H7 (cell line): Measurements from ENCODE around the gene GRHPR. TPM values are rescaled to one million over a fixed set of nuclear protein-coding genes. Genes with fewer than 3 reads are reported as not detected.
"Not testable (repeated sequence)": the region's sequence is repeated elsewhere in the genome, so short reads cannot be mapped to it uniquely, and the experiment has no call there.

ENCODE experiments used
- DNase-seq: peaks from one replicate; pipeline ENCODE4 v3.0.0; 2012
- H3K27me3 ChIP-seq: 2 replicates; pipeline ENCODE4 v1.6.0; 2011; ENCODE audit warnings: mild to moderate bottlenecking, low read length; ENCODE audit not compliant: control insufficient read depth, insufficient read depth
- H3K36me3 ChIP-seq: replicated peaks from 2 replicates; pipeline ENCODE4 v1.5.1; 2011; ENCODE audit warnings: low read length; ENCODE audit not compliant: control insufficient read depth, insufficient read depth
- H3K4me3 ChIP-seq: 2 replicates; pipeline ENCODE4 v1.5.1; 2011; ENCODE audit warnings: low read depth, mild to moderate bottlenecking, control low read depth, low read length, moderate library complexity; ENCODE audit not compliant: insufficient read depth
- total RNA-seq: library from RNA; depleted of rRNA; stranded (reverse); fragments of >200 nt; shearing (Covaris generic); gene quantifications from 2 replicates; pipeline ENCODE4 v1.2.3, GENCODE V29; 2014

The GRHPR gene
- total RNA-seq, 1 experiment from 2014 or later: 170 TPM

DNA sequence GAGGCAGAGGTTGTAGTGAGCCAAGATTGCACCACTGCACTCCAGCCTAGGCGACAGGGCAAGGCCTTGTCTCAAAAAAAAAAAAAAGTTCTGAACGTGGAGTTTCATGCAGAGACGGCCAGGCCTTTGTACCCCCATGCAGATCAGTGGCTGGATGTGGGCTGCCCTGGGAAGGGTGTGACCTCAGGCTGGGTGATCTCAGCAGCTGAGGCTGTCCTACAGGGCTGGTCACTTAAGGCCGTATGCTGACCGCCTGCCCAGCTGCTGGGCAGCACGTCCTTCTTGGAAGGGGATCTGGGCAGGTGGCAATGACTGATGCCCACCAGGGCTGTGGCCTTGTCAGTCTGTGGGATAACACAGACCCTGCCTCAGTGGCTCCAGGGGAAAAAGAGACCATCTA lies 37.2 kb upstream of the GRHPR start:
- Histone ChIP-seq H3K27me3 (no peaks in the 10 kb centered on the region), H3K36me3 (no peaks in the 10 kb centered on the region), H3K4me3 (no peak overlapping the region)
- DNase-seq: no peak

DNA sequence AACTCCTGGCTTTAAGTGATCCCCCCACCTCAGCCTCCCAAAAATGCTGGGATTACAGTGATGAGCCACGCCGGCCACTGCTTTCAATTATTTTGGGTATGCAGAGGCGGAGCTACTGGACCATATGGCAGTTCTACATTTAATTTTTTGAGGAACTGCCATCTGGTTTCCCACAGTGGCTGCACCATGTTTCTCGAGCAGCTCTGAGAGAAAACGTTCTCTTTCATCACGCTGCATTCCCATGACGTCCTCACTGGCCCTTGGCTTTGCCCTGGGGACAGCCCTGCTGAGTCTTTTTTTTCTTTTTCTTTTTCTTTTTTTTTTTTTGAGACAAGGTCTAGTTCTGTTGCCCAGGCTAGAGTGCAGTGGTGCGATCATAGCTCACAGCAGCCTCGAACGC lies 35.5 kb upstream of the GRHPR start:
- Histone ChIP-seq H3K27me3 (no peaks in the 10 kb centered on the region), H3K36me3 (no peaks in the 10 kb centered on the region), H3K4me3 (no peak overlapping the region)
- no peak for DNase-seq

DNA sequence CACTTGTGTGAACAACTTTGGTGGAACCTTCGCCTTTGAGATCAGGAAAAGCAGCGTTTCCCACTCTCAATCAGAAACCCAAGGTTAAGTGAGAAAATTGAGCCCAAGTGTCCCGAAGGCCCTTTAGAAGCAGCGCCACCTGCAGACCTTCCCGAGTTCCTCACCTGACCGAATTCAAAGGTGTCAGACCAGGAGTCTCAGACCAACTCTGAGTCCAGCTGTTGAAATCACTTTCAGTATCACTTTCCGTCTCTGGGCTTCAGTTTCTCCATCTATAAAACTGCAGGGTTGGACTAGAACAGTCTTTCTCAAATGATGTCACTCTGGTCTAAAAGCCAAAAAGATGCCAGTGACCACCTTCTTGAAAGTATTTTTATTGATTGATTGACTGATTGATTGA lies 31.7 kb upstream of the GRHPR start:
- DNase-seq: peak; percentile 83
- H3K27me3 ChIP-seq: no peaks in the 10 kb centered on the region
- no peak overlapping the region for H3K4me3 ChIP-seq
- no peaks in the 10 kb centered on the region for H3K36me3 ChIP-seq

DNA sequence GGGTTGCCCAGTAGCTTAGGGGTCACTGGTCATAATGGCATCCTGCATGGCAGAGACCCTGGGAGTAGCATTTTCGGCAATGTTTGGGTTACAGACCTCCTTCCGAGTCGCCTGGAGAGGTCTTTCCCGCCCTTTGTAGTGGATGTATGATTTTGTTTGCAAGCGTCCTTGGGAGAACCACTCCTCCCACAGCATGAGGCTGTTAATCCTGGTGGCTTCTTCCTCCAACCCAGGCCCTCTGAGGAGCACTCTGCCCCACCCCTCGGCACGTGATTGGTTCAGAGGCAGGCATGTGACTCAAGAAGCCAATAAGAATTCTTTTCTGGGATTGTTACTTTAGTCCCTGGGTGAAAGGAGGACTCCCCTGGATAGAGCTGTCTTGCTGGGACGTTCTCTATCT lies 30.2 kb upstream of the GRHPR start:
- H3K27me3 ChIP-seq: no peaks in the 10 kb centered on the region
- H3K36me3 ChIP-seq: no peaks in the 10 kb centered on the region
- no peak overlapping the region for H3K4me3 ChIP-seq
- DNase-seq: peak; percentile 69

DNA sequence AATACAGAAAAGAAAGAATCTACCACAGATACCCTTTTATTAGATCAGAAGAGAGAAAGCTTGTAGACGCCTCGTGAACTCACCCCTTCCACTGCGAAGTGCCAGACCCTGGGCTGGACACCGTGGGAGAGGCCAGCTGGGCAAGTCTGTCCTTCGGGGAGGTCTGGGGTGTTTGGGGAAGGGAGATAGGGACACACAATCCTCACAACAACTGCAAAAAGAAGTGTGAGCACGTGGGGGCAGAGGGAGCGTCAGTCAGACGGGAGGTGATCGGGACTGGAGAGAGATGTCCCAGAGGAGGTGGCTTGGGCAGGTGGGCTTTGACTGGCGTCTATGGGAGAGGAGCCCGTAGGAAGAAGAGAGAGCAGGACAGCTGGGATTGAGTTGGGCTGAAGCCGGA lies 27.3 kb upstream of the GRHPR start:
- H3K27me3 ChIP-seq: no peaks in the 10 kb centered on the region
- H3K36me3 ChIP-seq: no peaks in the 10 kb centered on the region
- no peak for DNase-seq
- no peak overlapping the region for H3K4me3 ChIP-seq

DNA sequence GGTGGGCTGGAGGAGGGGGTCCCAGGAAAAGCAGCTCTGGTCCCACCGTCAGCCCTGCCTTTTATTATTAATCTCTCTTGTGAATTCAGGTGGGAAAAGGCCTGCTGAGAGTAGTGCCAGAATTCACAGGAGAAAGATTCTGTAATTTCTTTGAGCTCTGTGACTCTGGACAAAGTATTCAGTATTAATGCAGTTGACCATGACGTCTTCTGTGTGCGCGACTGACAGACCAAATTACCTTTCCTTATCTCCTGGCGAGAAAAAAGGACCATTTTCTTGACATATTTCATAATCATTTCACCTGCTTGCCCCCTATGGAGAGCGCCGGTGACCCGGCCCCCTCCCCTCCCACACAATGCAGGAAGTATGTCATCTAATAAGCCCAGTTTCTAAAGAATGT lies 26.8 kb upstream of the GRHPR start:
- no peak overlapping the region for H3K4me3 ChIP-seq
- H3K36me3 ChIP-seq: no peaks in the 10 kb centered on the region
- no peak for DNase-seq
- H3K27me3 ChIP-seq: no peaks in the 10 kb centered on the region

DNA sequence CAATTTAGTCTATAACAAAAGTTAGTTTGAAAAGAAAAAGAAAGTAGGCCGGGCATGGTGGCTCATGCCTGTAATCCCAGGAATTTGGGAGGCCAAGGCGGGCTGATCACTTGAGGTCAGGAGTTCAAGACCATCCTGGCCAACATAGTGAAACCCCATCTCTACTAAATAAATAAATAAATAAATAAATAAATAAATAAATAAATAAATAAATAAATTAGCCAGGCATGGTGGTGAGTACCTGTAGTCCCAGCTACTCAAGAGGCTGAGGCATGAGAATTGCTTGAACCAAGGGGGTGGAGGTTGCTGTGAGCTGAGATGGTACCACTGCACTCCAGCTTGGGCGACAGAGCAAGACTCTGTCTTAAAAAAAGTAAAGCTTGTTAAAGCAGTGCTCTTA lies 24.5 kb upstream of the GRHPR start:
- not testable (repeated sequence) for H3K4me3 ChIP-seq, H3K36me3 ChIP-seq, DNase-seq, H3K27me3 ChIP-seq

DNA sequence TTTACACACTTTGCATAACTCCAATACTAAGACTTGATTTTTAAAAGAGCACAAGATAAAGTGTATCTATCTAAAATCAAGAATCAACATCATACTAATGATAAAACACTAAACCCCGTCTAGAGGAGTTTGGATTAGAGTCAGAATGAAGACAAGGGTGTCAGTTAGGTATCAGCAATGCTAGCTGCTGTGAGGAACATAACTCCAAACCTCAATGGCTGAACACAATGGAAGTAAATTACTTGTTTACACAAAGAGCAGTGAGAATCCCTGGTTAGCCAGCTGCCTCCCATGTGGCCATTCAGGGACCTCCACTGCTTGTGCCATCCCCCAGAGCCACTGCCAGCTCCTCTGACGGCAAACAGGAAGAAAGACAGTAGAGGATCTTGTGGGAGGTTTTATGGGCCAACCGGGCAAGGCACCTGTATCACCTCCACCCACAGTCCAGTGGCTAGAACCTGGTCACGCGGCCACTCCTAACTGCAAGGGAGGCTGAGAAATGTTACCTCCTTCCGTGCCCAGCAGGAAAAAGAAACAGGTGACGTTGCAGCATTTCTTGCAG lies 24.0 kb upstream of the GRHPR start:
- DNase-seq: no peak
- Histone ChIP-seq H3K36me3 (no peaks in the 10 kb centered on the region), H3K27me3 (no peaks in the 10 kb centered on the region)

DNA sequence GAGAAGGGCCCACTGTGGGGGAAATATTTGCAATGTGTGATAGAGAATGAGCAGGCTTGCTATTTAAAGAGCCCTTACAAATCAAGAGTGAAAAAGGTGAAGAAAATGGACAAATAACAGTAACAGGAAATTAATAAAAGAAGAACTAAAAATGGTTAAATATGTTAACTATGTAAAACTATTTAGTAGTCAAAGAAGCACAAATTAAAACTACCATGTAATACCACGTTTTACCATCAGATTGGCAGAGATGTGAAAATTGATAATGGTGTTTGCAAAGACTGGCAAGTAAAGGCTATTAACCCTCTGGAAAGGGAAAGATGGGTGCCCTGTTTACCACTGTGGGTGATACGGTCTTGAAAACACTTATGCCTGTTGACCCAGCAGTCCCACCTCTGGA lies 23.2 kb upstream of the GRHPR start:
- no peak for DNase-seq
- H3K4me3 ChIP-seq: no peak overlapping the region
- no peaks in the 10 kb centered on the region for H3K27me3 ChIP-seq
- no peaks in the 10 kb centered on the region for H3K36me3 ChIP-seq

More for the DNA sequence above, 24.0 kb upstream of the GRHPR start:
- H3K4me3 ChIP-seq: no peak overlapping the region

DNA sequence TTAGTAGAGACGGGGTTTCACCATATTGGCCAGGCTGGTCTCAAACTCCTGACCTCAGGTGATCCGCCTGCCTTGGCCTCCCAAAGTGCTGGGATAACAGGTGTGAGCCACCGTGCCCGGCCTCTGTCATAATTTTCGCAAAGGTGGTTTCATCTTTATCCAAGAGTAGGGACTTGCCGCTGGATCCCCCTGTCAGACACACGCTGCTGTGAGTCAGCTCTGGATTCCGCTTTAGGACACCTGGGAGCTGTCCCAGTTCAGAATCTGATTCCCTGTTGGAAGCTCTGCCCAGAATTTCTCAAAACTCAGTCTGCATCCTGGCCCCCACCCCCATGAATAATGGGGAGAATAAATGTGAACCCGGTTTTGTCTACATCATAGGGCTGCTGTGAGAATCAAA lies 17.9 kb upstream of the GRHPR start:
- no peaks in the 10 kb centered on the region for H3K36me3 ChIP-seq
- H3K27me3 ChIP-seq: no peaks in the 10 kb centered on the region
- H3K4me3 ChIP-seq: no peak overlapping the region
- no peak for DNase-seq

DNA sequence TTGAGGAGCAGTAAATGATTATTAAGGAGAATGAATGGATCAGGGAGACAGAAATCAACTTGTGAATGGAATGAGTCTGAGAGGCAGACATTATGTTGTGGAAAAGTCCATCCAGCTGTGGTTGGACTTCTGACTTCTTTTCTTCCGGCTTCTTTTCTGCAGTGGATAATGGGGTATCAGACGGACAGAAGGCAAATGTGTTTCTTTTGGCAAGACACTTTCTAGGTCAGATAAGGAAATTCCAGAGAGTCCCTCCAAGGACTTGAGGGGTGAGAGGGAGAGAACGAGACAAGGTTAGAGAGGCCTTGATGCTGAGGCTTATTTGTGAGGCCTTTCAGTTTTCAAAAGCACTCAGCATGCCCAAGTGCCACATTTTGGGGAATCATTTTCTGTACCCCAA lies 17.1 kb upstream of the GRHPR start:
- no peaks in the 10 kb centered on the region for H3K27me3 ChIP-seq
- no peaks in the 10 kb centered on the region for H3K36me3 ChIP-seq
- H3K4me3 ChIP-seq: no peak overlapping the region
- DNase-seq: no peak

DNA sequence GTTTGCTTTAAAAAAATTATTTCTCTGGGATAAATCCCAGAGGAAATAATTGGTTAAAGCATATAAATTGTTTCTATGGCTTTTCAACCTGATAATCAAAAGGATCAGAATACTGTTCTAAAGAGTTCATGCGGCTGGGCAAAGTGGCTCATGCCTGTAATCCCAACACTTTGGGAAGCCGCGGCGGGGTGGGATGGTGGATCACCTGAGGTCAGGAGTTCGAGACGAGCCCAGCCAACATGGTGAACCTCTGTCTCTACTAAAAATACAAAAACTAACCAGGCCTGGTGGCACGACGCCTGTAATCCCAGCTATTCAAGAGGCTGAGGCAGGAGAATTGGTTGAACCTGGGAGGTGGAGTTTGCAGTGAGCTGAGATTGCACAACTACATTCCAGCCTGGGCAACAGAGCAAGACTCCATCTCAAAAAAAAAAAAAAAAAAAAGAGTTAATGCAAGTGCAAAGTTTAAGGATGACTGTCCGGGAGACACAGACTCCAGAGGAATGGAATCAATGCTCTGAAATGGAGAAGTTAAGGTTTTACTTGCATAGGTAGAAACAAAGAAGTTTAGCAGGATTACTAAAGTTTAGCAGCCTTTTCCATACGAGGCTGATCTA lies 16.6 kb upstream of the GRHPR start:
- Histone ChIP-seq H3K36me3 (no peaks in the 10 kb centered on the region), H3K4me3 (no peak overlapping the region), H3K27me3 (no peaks in the 10 kb centered on the region)
- DNase-seq: no peak

DNA sequence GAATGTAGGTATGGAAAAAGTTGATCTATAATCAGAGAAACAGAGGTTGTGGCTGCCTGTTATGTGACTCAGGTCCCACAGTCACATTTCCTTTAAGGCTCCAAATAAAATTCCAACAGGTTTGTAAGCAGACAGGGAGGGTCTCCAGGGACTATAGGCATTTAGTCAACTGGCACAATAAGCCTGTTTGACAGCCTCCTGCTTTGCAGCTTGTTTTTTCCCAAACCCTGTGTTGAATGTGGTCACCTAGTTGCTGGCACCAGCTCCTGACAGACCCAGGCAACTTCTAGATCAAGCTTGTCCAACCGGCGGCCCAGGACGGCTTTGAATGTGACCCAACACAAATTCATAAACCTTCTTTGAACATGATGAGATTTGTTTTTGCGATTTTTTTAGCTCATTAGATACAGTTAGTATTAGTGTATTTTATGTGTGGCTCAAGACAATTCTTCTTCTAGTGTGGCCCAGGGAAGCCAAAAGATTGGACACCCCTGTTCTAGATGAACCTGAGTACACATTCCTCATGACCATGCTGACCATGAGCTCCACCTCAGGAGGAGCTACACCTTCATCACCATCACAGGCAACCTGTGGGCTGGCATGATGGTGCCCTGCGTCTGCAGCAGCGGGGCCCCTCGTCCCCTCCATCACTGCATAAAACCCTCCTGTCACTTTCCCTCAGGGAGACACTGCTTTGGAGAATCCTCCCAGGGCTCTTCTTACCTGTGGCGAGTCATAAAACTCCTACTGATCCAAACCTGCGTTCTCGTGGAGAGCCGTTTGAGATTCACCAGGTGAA lies 15.7 kb upstream of the GRHPR start:
- DNase-seq: no peak
- H3K27me3 ChIP-seq: no peaks in the 10 kb centered on the region
- no peaks in the 10 kb centered on the region for H3K36me3 ChIP-seq
- H3K4me3 ChIP-seq: no peak overlapping the region

DNA sequence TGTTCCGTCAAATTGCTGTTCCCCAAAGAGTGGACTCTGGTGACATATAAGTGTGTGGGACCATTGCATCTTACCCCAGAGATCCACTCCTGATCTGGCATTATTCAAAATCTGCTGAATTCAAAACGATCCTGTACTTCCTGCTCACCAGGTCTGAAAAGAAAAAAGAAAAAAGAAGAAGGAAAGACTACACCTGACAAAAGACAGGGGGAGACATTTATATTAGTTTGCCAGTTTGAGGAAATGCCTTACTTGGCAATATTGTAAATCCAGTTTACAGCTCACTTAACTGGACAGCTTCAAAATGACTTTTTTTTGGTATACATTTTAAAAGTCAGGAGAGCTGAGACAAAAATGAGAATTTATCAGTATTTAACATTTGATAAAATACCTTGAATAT lies 15.0 kb upstream of the GRHPR start:
- Histone ChIP-seq H3K4me3 (no peak overlapping the region), H3K36me3 (no peaks in the 10 kb centered on the region), H3K27me3 (no peaks in the 10 kb centered on the region)
- no peak for DNase-seq

DNA sequence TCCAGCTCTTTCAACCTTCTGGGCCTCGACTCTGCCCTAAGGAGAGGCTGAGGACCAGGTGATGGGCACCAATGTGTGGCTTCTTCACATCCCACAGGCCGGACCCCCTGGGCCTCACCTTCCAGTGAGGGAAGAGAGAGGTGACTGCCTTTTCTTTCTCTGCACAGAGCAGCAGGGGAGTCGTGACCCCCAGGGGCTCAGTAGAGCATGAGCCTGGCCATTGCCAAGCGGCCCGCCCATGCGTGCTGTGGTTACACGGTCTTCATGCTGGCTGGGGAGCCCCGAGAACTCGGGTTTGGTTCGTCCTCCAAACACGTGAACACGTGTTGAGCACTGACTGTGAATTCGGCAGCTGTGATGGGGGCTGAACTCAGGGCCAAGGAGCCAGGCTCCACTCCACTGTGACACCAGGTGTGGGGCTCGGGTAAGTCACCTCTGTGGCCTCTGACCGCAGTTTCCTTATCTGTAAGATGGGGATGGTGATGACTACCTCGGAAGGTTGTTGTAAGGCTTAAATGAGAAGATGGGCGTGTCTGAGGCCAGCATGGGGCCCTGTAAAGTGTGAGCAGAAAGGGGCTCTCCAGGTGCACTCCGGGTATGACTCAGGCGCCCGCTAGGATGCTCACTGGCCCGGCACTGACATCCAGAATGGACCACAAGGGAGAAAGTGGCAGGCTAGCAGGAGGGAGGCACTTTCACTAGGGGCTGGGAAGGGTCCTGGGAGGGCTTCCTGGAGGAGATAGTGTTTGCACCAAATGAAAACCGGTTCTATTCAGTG lies 13.4 kb upstream of the GRHPR start:
- no peaks in the 10 kb centered on the region for H3K27me3 ChIP-seq
- DNase-seq: no peak
- H3K4me3 ChIP-seq: no peak overlapping the region
- no peaks in the 10 kb centered on the region for H3K36me3 ChIP-seq
